ENCODE measurements around the gene TRHDE. TPM values are rescaled to one million over a fixed set of nuclear protein-coding genes. Genes with fewer than 3 reads are reported as not detected.

Gene TRHDE
- total RNA-seq, 1 experiment from 2014 or later = 1.9 TPM

- intact Hi-C loops (cut with micrococcal nuclease; ENCODE audit: unreplicated experiment) = no loop called here
- CTCF ChIA-PET = no interaction called here
- no peak overlapping the region for H3K4me3 ChIP-seq (ENCODE audit: low read depth in 2 of 2, low read length in 2 of 2)
- ATAC-seq (no peak), DNase-seq (ENCODE audit: low read depth, low spot score) (no peak)
- H3K9me3 ChIP-seq (ENCODE audit: control insufficient read depth, insufficient read depth, low read depth, low read length) = no peaks in the 10 kb centered on the region
- in situ Hi-C loops (cut with HindIII; ENCODE audit: low pct_unique_long_range_greater_than_20kb, low sequenced_read_pairs) = no loop called here
- no peak overlapping the region for H3K27ac ChIP-seq (ENCODE audit: low read length)
- no peaks in the 10 kb centered on the region for H3K4me1 ChIP-seq (ENCODE audit: control insufficient read depth, insufficient read depth, low read length)
- no TSS peak for BruUV-seq (replicated peaks)
- H3K27me3 ChIP-seq (ENCODE audit: control insufficient read depth, insufficient read depth, low read length) = no peaks in the 10 kb centered on the region
- TF ChIP-seq CTCF (IDR thresholded peaks at IDR 0.05) = no peak
- TF ChIP-seq TCF7L2 (IDR thresholded peaks at IDR 0.05; ENCODE audit: low read depth, low read length) = no peak
- TF ChIP-seq POLR2AphosphoS5 (IDR thresholded peaks at IDR 0.05; ENCODE audit: low read depth, low read length) = no peak
- no peak for TF ChIP-seq REST (IDR thresholded peaks at IDR 0.05; ENCODE audit: insufficient read depth in 1 of 2, low read depth in 2 of 2, low read length in 1 of 2)
- POLR2A ChIA-PET = no interaction called here
- no peaks in the 10 kb centered on the region for H3K36me3 ChIP-seq (ENCODE audit: control insufficient read depth, insufficient read depth, low read length)
These were observed 271.8 kb downstream of the TRHDE start for GRCh38 chr12:72543777-72544467.

- DNase-seq (ENCODE audit: low read depth, low spot score) (no peak), ATAC-seq (no peak)
- H3K4me3 ChIP-seq (ENCODE audit: low read depth in 2 of 2, low read length in 2 of 2) = no peak overlapping the region
- H3K4me1 ChIP-seq (ENCODE audit: control insufficient read depth, insufficient read depth, low read length) = no peaks in the 10 kb centered on the region
- no peak overlapping the region for H3K27ac ChIP-seq (ENCODE audit: low read length)
- ChIA-PET POLR2A (no interaction called here), CTCF (no interaction called here)
- TF ChIP-seq REST (IDR thresholded peaks at IDR 0.05; ENCODE audit: insufficient read depth in 1 of 2, low read depth in 2 of 2, low read length in 1 of 2) (no peak), TCF7L2 (IDR thresholded peaks at IDR 0.05; ENCODE audit: low read depth, low read length) (no peak), POLR2AphosphoS5 (IDR thresholded peaks at IDR 0.05; ENCODE audit: low read depth, low read length) (no peak), SIN3A (IDR thresholded peaks at IDR 0.05; ENCODE audit: borderline replicate concordance, insufficient read depth, low read depth, low read length) (no peak), CTCF (IDR thresholded peaks at IDR 0.05) (no peak)
- no peaks in the 10 kb centered on the region for H3K36me3 ChIP-seq (ENCODE audit: control insufficient read depth, insufficient read depth, low read length)
- intact Hi-C loops (cut with micrococcal nuclease; ENCODE audit: unreplicated experiment) = no loop called here
- H3K27me3 ChIP-seq (ENCODE audit: control insufficient read depth, insufficient read depth, low read length) = no peaks in the 10 kb centered on the region
- in situ Hi-C loops (cut with HindIII; ENCODE audit: low pct_unique_long_range_greater_than_20kb, low sequenced_read_pairs) = no loop called here
- no peaks in the 10 kb centered on the region for H3K9me3 ChIP-seq (ENCODE audit: control insufficient read depth, insufficient read depth, low read depth, low read length)
- no TSS peak for BruUV-seq (replicated peaks)
These were observed 273.9 kb downstream of the TRHDE start for GRCh38 chr12:72546106-72546505.

Data from Panc1 (cell line).